HG03175 (cell line): ENCODE data around the gene CENPX.

ENCODE experiments used
- ATAC-seq: cut with Tn5 transposase; IDR thresholded peaks from one replicate; pipeline ENCODE4 v1.9.1; 2021; ENCODE audit warnings: mild to moderate bottlenecking, moderate library complexity; ENCODE audit not compliant: unreplicated experiment

Gene CENPX

DNA sequence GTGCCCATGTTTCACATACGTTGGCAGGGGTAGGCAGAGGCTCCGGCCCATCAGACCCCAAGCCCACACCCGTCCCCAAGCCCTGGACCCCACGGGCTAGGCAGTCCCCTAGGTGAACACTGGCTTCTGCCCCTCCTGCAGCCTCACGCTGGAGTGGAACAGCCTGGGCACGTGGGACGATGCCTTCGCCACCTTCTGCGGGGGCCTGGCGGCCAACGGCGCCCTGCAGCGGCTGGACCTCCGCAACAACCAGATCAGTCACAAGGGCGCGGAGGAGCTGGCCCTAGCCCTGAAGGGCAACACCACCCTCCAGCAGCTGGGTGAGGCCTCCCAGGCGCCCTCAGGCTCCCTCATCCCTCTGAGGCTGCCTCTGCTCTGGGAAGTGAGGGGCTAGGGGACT is 2.2 kb upstream of the CENPX start:
- ATAC-seq, result no peak

- ATAC-seq, result peak; percentile 2
These were observed 966 bp upstream of the CENPX start for GRCh38 chr17:82023447-82024241.

GRCh38 chr17:82022981-82023446 is 336 bp upstream of the CENPX start, which contains the start of gene LRRC45:
Gene LRRC45, plus strand, starts transcription at chr17:82023305. Its CDS starts 339 bp downstream, at chr17:82023644.
- ATAC-seq, result peak; percentile 91

- no peak for ATAC-seq
These were observed 773 bp downstream of the CENPX start for GRCh38 chr17:82021900-82022309.

GRCh38 chr17:82021107-82021899 is 1.4 kb downstream of the CENPX start:
- no peak for ATAC-seq

DNA sequence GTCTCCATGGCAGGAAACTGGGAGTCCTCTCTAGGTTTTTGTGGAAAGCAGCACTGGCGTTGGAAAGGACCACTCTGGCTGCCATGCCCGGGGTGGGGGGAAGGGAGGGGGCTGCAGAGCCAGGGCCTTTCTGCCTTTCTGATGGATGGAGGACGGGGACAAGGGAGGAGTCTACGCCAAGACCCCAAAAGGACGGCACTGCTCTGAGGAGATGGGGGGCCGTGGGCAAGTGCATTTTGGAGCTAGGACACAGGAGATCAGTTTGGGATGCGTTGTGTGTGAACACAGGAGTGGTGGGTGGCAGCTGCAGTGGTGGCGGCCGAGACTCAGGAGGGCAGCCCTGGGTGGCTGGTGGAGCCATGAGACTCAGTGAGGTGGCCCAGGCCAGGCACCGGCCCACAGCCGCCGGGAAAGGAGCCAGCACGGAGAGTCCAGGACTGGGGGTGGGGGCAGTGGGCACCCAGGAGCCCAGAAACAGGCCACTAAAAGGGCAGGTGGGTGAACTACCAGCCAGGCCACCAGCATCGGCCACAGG is 2.0 kb downstream of the CENPX start:
- no peak for ATAC-seq

GRCh38 chr17:82019690-82020571 is 2.7 kb downstream of the CENPX start:
- no peak for ATAC-seq

GRCh38 chr17:82018989-82019689 is 3.5 kb downstream of the CENPX start:
- ATAC-seq, result no peak

- ATAC-seq, result no peak
These were observed 4.3 kb downstream of the CENPX start for GRCh38 chr17:82018152-82018988.

- no peak for ATAC-seq
These were observed 5.0 kb downstream of the CENPX start for GRCh38 chr17:82017612-82018151.

DNA sequence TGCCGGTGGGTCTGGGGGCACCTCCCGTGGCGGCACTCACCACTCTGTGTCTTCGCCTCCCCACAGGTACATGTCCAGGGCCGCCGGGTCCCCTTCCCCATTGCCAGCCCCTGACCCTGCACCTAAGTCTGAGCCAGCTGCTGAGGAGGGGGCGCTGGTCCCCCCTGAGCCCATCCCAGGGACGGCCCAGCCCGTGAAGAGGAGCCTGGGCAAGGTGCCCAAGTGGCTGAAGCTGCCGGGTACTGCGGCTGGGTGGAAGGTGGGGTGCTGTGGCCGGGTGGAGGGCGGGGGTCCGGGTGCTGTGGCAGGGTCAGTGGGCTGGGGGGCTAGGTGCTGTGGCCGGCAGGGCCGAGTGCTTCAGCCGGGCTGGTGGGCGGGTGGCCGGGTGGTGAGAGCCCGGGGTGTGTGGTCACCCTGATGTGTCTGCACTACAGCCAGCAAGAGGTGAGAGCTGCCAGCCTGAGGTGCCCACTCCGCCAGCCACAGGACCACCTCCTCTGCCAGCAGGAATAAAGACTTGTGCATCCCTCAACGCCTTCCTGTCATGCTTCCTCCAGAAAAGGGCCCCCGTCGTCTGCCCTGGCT is 5.7 kb downstream of the CENPX start:
- no peak for ATAC-seq

- no peak for ATAC-seq
These were observed 6.4 kb downstream of the CENPX start for GRCh38 chr17:82016061-82016874.

DNA sequence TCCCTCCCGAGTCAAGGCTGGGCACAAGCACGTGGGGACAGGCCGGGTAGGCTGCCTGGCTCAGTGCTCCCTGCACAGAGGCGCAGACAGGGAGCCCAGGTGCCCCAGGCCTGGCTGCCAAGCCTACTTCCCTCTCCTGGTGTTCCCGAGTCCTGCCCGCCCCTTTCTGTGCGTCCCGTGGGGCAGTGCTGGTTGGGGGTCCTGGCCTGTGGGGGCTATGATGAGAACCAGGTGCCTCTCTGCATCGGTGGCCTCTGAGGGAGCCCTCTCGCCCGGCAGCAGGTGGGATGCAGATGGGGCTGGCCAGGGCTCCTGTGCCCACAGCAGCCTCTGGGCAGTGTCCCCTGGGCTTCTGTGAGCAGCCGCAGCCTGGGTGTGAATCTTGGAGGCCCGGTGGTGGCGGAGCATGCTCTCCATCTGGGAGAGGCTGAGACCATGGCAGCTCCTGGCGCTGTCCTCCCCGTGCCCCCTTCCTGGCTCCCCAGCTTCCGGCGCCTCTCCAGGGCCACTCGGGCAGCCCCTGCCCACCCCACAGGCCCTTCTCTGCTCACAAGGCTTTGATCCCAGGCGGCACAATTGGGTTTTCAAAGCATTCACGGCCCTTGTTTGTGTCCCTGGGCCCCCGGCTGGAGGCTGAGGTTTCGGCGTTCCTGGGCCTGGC is 7.2 kb downstream of the CENPX start:
- no peak for ATAC-seq

GRCh38 chr17:82014971-82015310 is 7.7 kb downstream of the CENPX start:
- ATAC-seq, result no peak

GRCh38 chr17:82014432-82014831 is 8.2 kb downstream of the CENPX start:
- ATAC-seq, result no peak

GRCh38 chr17:82013772-82014321 is 8.8 kb downstream of the CENPX start:
- no peak for ATAC-seq

- ATAC-seq, result no peak
These were observed 9.3 kb downstream of the CENPX start for GRCh38 chr17:82013341-82013740.
